ENCODE measurements around the gene HAS3.
"Not testable (repeated sequence)": the region's sequence is repeated elsewhere in the genome, so short reads cannot be mapped to it uniquely, and the experiment has no call there.

HAS3 gene

DNA sequence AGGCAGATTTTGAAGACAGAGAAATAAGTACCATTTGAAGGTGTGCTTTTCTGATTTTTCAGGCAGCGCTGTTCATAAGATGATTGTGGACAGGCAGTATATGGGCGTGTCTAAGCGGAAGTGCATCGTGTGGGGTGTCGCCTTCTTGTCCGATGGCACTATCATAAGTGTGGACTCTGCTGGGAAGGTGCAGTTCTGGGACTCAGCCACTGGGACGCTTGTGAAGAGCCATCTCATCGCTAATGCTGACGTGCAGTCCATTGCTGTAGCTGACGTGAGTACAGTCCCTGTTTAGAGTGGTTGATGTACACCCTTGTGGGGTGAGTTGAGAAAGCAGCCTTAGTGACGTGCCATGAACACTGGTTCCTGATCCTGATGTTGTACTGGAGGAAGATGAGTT, 37.7 kb downstream of the HAS3 start:
- DNase-seq (ENCODE audit: low spot score): no peak

DNA sequence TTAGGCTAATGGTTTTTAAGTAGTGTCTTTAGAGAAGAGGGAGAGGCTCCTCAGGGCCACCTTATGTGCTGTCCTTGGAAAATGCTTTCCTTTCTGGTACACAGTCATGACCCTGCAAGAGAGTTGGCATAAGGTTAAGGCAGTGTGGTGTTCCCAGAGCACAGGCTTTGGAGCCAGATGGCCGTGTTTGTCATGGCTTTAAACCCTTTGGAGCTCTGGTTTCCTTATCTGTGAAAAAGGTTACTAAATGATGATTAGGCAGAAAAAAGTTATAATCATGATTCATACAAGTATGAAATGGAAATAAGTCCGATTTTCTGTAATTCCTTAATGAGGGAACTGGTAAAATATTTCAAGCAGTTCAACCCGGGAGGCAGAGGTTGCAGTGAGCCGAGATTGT, 40.2 kb downstream of the HAS3 start:
- DNase-seq (ENCODE audit: low spot score): no peak

DNA sequence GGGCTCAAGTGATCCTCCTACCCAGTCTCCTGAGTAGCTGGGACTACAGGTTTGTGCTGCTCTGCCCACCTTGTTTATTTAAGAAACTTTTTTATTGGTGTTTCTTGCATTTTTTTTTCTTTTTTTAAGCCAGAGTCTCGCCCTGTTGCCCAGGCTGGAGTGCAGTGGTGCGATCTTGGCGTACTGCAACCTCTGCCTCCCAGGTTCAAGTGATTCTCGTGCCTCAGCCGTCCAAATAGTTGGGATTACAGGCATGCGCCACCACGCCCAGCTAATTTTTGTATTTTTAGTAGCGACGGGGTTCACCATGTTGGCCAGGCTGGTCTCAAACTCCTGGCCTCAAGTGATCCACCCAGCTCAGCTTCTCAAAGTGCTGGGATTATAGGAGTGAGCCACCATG, 44.2 kb downstream of the HAS3 start:
- DNase-seq (ENCODE audit: low spot score): not testable (repeated sequence)

DNA sequence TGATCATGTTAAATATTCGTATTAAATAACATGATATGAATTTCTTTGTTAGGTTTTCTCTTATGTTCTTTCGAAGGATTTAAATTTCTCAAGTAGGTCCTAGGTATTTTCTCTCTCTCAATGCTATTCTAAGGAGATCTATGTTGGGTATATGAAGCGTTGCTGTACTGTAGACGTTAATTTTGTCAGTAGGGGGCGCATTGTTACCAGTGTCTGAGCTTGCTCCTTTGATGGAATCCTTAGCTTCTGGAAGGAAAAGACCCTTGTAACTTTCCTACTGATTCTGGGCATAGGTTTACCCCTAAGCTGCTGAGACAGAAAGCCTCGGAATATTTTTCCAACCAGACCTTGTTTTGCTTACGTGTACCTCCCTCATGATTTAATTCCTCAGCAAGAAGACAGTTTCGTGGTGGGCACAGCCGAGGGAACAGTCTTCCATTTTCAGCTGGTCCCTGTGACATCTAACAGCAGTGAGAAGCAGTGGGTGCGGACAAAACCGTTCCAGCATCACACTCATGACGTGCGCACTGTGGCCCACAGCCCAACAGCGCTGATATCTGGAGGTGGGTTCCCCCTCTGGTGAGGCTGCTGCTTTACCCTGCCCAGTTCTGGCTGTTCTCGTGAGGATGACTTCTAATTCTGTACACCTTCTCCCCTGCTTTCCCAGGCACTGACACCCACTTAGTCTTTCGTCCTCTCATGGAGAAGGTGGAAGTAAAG, 44.9 kb downstream of the HAS3 start:
- peak; percentile 66 for DNase-seq (ENCODE audit: low spot score)

DNA sequence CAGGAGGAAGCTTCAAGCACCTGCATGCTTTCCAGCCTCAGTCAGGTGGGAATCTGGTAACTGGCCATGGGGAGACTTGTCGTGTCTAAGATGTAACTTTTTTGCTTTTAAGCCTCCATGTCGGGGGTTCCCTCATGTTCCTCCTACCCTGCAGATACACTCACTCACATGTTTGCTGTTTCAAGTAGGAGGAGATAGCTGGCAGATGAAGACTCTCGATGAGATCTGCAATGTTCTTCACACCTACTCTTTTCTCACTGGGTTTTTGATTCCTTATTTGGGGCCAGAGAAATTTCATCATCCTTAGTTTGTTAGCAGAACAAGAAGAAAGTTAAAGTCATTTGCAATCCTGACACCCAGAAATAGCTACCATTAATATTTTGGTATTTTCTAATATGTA, 51.7 kb downstream of the HAS3 start:
- no peak for DNase-seq (ENCODE audit: low spot score)

DNA sequence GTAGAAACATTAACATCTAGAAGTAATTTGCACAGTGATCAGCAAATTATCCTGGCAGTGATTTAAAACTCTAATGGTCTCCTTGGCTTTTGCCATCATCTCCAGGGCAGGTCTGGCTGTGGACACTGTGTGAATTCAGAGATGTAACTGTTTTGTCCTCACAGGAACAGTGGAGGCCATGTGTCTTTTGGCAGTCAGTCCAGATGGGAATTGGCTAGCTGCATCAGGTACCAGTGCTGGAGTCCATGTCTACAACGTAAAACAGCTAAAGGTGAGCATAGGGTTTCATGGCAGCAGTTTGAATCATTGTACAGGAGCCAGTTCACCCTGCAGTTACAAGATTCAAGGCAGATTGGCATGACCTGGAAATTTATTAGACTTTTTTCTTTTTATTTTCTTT, 54.7 kb downstream of the HAS3 start:
- DNase-seq (ENCODE audit: low spot score): no peak

DNA sequence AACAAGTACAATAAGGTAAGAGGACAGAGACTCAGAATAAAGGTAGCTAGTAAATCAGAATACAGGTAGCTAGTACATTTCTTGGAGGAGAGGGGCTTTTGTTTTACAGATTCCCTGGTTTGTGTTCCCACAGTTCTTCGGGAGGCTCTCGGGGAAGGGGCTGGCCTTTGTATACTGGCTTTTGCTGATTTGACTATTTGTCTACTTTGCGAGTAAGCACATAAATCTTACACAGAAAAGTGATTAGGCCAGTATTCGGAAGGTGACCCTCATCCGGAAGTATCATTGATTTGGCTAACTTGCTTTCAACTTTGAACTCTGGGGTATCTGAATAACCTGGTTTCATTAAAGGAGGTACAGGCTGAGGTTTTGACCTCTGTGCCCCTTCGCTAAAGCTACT, 60.1 kb downstream of the HAS3 start:
- no peak for DNase-seq (ENCODE audit: low spot score)

DNA sequence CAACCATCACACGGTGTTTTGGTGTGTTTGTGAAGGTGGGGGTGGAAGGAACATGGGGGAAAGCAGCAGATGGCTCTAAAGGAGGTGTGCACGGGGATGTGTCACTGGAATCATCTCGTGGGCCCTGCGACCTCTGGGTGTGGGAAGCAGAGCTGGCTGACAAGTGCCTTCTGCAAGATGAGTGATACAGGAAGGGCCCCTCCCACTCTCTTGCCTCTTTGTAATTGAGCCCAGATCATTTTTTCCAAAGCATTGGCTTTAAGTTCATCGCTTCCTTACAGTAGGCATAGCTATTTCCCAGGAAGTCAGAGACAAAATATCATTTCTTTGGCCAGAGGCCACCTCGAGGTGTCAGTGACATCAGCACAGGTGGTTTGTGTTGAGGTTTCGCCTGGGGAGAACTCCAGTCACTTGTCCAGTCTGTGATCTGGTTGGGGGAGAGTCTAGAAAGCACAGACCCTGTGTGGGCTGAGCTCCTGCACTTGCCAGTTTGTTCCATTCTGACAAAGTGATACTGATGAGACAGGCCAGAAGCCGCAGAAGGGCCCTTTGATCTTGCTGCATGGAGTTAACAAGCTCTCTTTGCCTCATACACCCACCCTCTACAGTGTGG, 60.9 kb downstream of the HAS3 start:
- peak; percentile 11 for DNase-seq (ENCODE audit: low spot score)

DNA sequence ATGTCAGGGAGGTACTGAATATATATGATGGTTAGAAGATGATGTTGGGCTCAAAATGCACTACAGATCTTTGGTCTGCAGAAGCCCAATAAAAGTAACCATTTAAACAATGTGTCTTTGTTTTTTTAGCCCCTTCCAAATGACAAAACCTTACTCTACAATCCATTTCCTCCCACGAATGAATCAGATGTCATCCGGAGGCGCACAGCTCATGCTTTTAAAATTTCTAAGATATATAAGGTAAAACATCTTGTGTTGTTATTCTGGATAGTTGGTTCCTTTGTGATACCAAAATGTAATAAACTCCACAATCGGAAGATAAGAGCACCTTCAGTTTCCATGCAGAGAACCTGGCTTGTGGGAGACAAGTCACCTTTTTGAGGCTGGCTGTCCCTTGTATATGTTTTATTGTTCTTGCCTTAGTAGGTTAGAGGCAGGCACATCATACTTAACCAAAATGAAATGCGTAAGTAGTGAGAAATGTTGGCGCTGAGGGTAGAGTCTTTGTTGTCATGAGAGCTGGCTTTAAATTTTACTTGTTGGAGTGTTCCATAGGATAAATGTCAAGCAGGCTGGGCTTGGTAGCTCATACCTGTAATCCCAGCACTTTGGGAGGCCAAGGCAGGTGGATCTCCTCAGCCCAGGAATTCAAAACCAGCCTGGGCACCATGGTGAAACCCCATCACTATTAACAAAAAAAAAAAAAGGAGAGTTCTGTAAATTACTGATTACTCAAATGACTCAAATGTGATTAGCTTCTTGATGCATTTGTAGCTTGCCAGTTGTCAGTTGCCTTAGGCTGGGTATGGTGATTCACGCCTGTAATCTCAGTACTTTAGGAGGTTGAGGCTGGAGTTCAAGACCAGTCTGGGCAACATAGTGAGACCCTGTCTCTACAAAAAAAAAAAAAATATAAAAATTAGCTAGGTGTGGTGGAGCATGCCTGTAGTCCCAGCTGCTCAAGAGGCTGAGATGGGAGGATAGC, 61.8 kb downstream of the HAS3 start:
- no peak for DNase-seq (ENCODE audit: low spot score)

Measured in CD4-positive, alpha-beta T cell treated with Interleukin-6 at 100 ng/mL for 8 hours (primary cell).